ENCODE measurements around the gene GMFB.

The GMFB gene

DNA sequence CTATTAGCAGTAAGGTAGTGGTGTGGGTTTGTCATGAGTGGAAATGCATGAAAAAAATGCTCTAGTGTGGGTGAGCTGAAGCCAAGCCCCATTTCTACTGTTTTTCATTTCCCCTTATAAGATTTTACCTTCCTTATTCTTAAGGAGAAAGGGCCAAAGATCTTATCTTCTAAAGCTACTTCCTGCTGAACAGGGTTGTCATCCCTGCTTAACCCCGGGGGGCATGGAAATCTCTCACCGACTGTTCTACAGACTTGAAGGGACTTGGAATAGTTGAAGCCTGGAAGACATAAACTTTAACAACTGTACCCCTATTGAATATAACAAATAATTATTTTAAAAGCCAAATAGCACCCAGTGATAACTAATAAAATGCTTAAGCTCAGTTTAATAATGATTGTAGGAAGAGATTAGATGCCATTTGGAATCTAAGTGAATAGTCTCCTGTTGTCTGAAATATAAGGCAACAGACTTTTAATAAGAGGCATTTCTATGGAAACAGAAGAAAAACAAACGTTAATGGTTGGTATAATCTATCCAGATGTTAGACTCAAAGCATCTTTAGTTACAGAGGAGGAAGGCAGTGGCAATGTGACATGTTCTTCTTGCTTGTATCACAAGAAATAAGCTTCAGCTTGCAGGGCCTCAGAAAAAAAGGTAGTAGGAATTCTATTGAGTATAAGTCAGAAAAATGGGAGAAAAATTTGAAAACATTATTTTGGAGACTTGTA, 1.8 kb upstream of the GMFB start:
- DNase-seq (ENCODE audit: low read depth in 3 of 3), result no peak

DNA sequence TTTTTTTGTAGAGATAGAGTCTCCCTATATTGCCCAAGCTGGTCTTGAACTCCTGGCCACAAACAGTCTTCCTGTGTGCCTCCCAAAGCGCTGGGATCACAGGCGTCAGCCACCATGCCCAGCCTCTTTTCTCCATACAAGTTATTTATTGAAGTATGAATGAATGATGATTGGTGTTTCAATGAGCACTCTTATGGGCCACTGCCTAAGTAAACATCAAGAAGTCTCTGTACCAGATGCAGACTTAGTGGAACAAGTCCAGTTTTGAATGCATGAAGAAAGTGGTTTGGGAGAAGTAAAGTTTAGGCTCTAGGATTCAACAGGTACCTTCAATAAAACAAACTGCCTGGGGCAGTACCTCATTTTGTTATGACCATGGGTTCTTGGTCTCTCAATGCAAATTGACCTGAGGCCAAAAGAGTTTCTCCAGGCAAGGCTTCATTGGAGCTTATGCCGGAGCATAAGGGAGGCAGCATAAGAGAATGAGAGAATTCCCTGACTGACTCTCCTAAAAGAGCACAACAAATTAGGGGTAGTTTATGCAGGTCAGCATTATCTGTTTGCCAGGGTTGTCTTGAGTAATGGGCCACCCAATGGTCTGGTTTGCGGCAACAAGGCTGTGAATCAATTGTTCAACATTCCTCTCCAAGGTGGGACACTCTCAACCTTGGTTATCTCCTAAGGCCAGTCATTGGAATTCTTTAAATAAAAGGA, 1.1 kb upstream of the GMFB start:
- no peak for DNase-seq (ENCODE audit: low read depth in 3 of 3)

DNA sequence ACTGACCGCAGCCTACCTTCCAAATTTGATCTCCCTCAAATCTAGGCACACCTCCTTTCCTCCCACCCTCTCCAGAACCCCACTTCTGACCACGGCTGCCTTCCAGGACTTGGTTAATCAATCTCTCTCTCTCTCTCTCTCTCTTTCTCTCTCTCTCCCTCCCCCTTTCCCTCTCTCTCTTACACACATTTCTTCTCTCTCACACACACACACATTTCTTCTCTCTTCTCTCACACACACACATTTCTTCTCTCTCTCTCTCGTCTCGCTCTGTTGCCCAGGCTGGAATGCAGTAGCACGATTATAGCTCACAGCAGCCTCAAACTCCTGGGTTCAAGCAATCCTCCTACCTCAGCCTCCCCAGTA, 521 bp upstream of the GMFB start:
- DNase-seq (ENCODE audit: low read depth in 3 of 3), result no peak

DNA sequence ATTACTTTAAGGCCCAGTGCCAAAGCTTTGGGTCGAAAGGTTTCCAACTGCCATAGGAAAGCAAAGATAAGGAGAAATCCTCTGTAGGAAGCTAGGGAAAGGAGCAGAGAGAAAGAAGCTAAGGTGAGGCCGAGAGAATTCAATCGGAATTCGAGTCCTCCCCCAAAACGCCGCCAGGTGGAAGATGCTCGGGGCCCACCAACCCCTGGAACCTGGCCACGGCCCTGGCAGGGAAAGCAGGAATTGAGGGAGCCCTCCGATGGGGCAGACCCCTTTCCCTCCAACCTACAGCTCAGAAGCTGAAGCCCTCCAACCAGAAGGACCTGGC, 498 bp downstream of the GMFB start:
- peak in 1 of 3 donors; percentile 29 for DNase-seq (ENCODE audit: low read depth in 3 of 3)

DNA sequence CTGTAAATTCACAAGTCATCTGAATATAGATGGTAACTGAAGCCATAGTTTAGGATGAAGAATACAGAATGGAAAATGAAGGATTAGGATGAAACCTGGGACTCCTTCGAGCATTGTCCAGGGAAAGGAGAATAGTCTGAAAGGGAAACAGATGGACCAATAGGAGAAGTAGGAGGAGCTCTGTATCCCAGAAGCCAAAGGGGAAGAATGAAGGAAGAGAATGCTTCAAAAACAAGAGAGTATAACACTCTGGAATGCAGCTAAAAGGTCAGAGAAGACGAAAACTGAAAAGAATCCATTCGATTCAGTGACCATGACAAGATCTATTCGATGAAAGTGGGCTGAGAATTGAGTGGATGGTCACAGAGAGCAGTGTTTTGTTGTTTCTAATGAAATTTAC, 1.0 kb downstream of the GMFB start:
- DNase-seq (ENCODE audit: low read depth in 3 of 3), result no peak

DNA sequence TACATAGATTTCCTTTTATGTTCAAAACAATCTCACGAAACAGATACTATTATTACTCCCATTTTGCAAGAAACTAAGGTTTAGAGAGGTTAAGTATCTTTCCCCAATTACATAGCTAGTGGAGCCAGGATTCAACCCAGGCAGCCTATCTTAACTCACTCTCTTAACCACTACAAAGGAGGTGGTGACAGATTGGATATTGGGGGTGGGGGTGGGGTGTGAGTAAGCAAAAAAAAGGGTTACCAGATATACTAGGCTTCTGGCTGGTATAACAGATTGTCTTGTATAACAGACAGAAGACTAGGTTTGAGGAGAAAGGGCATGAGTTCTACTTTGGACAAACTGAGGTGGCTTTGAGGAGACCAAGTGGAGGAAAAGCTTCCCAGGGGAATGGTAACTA, 2.1 kb downstream of the GMFB start:
- no peak for DNase-seq (ENCODE audit: low read depth in 3 of 3)

DNA sequence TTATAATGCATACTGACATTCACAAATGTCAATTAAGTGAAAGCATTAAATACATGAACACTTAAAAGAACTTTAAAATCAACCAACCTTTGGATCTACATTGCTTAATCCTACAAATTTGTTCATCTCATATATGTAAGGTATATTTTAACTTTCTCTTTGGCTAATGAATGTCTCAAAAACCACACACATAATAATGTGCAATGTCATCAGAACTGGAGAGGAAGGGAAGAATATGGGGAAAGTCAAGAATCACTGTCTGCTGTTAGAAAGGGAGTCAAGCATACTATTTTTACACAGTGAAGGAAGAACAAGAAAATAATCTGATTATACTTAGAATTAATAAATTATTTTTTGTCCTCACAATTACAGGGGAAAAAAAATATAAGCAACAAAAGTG, 4.9 kb downstream of the GMFB start:
- DNase-seq (ENCODE audit: low read depth in 3 of 3), result no peak

DNA sequence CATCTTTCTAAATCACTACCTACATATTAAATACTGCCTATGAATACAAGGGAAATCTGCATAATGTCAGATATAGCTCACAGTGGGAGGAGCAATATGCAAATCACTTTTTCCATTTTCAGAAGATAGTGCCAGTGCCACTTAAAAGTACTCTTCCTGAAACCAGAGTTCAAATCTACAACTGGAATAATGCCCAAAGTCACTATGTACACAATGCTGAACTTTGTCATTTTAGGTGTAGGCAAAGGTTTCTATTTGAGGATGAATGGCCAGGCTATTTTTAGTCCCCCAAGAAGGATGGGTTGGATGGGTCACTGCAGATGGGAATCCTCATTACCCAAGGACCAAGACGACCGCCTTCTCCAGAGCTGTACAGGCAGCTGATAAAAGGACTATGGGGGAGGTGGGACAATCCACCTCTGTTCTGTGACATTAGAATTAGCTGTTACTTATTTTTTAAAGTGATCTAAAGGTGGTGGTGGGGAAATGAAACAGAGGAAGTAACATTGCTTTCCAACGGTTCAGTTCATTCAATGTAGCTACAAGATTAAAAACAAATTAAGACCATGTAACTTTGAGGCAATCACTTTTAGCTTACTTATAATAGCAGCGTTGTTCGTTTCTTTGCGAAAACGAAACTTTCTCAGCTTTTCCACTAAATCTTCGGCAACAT, 5.6 kb downstream of the GMFB start:
- no peak for DNase-seq (ENCODE audit: low read depth in 3 of 3)

DNA sequence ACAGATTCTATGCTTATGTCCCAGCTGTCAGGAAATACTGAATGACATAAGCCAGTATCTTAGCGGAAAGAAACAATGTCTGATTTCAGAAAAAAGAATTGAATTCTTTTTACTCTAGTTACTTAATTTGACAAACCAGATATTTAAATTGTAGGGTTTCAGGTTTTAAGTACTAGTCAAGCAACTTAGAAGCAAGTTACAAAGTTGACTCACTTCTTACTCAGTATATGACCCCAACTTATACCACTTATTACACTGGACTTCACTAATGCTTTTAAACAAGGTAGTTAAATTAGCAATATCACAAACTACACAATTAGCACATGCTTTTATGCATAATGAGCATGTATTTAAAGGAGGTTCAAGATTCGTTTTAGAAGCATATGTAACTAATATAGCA, 7.1 kb downstream of the GMFB start:
- DNase-seq (ENCODE audit: low read depth in 3 of 3), result no peak

DNA sequence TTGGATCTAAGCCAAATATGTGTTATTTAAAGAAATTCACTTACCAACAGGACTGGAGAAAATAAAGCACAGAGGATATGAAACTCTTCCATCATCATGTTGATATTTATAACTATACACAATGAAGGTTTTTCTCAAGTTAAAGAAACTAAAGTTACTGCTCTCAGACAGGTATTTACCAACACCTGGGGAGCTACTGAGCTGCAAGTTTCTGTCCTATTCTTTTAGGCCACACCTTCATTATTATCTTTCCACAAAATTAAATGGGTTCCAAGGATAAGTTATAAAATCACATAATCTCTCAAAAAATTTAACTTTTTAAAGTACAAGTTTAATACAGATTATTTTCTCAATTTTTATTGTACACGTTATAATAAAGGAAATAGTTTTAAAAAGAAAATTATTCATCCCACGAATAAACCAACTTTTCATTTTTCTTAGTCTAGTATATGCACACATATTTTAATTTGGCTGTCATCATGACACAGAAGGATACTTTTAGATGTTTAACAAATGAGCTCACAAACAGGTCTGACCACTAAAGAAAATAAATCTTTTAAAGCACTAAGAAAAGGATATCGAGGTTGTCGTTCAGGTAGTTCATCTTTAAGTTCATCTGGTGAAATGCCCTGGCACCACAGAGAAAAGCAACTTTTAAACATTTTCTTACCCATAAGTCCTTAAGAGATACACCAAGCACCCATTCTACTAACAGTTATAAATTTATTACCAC, 7.8 kb downstream of the GMFB start:
- DNase-seq (ENCODE audit: low read depth in 3 of 3), result no peak

DNA sequence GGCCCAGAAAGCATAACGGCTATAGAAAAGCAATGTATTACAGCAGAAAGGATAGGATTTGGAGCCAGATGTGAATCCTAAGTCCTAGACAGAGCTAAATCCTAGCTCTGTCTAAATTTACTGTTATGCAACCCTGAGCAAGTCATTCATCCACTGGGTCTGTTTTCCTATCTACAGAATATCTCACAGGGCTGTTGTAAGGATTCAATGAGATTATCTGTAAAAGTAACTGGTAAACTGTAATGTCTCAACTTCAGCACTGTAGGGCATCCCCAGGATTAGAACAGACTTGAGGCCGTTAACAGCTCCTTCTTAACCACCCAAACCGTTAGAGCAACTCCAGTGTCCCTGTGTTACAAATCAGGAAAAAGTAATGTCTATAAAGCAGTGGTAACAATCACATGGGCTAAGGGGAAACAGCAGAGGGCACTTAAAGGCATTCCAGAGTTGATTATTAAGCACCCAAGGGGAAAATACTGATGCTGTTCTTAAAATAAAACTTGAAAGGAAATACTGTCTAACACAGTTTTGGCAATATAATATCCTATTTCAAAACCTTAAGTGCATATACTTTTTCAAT, 10.1 kb downstream of the GMFB start:
- DNase-seq (ENCODE audit: low read depth in 3 of 3), result no peak

DNA sequence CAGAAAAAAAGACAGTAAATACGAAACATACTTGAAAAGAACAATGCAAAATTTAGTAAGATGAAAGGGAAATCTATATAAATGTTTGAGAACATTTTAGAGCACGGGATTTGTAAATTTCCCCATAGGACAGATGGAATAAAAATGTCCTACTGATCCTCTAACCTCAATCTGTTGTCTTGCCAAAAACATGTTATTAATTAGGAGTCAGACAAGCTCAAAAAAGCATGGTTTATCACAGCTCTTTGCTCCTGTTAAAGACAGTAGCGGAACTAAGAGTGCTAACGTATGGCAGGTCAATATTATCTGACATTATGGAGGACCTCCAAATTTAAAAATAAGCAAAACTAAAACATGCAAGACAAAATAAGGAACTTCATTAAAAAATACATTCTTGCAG, 12.9 kb downstream of the GMFB start:
- DNase-seq (ENCODE audit: low read depth in 3 of 3), result no peak

DNA sequence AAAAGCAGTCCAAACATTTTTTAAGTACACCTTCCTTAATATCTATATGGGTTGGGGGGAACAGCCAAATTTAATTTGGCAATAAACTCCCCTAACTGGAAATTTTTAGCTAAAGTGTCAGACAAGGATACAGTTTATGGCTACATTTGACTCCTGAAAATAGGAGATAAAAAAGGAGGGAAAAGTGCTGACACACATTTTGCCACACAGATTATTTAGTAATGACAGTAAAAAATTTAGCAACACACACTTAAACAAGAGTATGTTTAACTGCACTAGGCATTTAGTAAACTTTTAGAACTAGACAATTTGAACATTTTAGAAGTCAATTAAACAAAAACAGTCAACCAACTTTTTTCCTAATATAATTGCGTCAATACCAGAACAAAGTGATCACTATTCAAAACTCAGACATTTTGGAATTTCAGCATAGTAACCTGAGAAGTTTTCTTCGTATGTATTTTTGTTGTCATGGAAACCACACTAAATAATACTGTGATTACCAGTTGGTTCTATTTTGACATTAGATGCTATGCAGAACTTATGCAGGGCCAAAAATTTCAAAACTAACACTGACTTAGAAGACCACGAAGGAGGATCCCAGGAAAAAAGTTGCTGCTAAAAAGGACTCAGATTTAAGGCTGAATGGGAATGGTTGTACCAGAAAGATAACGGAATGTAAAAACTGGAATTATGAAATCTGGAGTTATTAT, 13.4 kb downstream of the GMFB start:
- DNase-seq (ENCODE audit: low read depth in 3 of 3), result no peak

DNA sequence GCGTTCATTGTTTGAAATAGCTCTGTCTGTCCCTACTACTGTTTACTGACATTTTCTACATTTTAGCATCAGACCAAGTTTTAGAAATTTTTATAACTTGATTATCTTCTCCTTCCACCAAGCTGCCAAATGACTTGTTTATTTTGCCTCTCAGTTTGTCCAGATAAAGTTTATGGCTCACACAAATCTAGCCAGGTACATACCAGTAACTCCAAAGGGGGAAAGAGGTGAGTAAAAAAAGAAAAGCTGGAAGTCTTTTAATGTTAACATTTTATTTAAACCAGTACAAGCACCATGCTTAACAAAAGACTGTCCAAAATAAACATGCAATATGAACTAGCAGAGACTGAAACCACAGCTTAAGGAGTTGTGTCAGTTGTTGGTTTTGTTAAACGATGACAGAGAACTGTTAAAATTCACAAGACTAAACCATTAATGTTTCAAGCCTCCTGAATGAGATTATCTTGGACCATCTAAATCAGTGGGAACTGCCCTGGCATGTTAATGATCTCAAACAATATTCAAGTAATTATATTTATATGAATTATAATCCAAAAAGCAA, 14.5 kb downstream of the GMFB start:
- no peak for DNase-seq (ENCODE audit: low read depth in 3 of 3)

DNA sequence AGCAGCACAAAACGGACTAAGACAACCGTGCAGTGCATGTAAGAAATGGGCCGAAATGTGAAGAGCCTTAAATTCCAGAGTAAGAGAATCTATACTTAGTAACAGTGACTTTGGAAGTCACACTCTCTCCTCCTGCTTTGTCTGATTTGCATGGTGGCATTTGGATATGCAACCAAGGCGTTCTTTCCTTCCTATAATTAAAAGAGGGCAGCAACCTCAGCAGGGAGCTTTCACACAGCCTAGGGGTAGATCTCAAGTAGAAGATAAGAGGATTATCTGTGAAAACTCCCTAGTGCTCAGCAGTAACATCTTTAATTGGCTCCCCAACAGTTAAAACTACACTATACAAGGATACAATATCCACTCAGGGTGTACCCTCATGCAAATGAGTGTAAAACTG, 16.5 kb downstream of the GMFB start:
- DNase-seq (ENCODE audit: low read depth in 3 of 3), result no peak

DNA sequence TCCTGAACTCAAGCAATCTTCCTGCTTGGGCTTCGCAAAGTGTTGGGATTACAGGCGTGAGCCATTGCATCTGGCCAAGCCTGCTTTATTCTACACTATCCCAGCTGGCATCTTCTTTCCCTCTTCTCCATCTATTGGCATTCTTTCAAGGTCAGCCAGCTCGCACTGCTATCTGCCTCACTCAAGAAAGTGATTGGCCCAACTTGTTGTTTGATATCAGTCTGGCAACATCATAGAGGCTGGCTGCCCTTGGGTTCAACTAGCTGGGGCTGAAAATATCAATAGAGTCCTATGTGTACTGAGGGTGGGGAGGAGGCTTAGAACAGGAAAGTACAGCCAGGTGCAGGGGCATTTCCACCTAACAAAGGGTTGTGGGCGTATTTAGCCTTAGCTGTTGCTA, 17.1 kb downstream of the GMFB start:
- no peak for DNase-seq (ENCODE audit: low read depth in 3 of 3)

DNA sequence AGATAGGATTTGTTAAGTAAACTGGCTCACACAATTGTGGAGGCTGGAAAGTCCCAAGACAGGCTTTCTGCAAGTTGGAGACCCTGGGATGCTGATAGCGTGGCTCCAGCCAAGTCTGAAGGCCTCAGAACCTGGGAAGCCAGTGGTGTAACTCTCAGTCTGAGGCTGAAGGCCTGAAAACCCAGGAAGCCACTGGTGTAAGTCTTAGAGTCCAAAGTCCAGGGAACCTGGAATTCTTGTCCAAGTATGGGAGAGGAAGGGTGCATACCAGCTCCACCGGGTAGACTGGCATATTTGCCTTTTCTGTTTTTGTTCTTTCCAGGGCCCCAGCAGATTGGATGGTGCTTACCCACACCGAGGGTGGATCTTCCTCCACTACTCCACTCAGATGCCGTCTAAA, 18.1 kb downstream of the GMFB start:
- no peak for DNase-seq (ENCODE audit: low read depth in 3 of 3)

DNA sequence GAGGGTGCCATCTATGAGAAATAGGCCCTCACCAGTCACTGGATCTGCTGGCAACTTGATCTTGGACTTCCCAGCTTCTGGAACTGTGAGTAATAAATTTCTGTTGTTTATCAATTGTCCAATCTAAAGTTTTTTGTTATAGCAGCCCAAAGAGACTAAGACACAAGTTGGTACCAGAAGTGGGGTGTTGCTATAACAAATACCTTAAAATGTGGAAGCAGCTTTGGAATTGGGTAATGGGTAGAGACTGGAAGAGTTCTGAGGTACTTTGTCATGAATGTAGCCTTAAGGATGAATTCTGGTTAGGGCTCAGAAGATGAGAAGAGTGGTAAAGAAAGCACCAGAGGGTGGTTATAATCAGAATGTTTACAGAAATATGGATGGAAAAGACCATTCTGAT, 21.5 kb downstream of the GMFB start:
- no peak for DNase-seq (ENCODE audit: low read depth in 3 of 3)

DNA sequence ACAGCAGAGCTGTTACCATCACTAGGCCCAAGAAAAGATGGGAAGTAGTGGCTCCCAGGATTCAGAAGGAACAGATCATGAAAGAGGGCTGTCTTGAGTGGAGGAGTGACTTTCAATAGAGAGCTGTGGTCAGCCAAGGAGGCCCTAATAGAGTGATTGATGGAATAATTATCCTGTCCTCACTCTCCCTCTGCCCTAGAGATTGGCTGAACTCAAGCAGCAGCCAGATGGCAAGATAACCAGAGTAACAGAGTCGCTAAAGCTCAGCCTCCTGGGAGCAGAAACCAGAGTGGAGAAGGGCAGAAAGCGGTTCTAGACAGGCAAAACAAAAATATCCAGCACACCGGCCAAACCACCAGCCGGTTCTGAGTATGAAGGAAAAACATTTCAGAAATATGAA, 23.1 kb downstream of the GMFB start:
- no peak for DNase-seq (ENCODE audit: low read depth in 3 of 3)

DNA sequence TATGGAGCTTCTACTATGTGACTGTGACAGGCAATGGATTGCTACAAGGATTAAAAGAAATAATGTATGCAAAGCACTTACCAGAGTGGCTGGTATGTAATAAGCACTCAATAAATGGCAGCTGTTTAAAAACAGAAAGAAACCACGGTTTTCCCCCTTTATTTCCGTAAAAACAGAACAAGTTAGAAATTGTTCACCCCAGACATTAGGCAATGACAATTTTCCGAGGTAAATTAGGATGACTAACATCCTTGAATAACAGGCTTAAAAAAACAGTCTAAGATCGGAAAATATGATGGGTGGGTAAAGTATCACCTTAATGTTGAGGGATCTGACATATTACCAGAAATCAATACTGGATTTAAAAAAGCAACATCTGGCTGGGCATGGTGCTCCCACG, 26.7 kb downstream of the GMFB start:
- DNase-seq (ENCODE audit: low read depth in 3 of 3), result no peak

DNA sequence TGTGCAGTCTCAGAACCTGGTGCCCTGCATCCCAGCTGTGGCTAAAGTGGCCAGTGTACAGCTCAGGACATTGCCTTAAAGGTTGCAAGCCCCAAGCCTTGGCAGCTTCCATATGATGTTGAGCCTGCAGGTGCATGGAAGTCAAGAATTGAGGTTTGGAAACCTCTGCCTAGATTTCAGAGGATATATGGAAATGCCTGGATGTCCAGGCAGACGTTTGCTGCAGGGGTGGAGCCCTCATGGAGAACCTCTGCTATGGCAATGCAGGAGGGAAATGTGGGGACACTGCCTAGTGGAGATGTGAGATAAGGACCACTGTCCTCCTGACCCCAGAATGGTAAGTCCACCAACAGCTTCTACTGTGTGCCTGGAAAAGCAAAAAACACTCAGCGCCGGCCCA, 29.7 kb downstream of the GMFB start:
- DNase-seq (ENCODE audit: low read depth in 3 of 3), result no peak

Measured in stimulated activated CD4-positive, alpha-beta T cell treated with anti-CD3 and anti-CD28 coated beads, TNF-alpha, amount 100 ng/mL, for 48 hours (primary cell).